Endothelial cell of umbilical vein (primary cell): ENCODE measurements around the gene AKT3. TPM values are rescaled to one million over a fixed set of nuclear protein-coding genes. Genes with fewer than 3 reads are reported as not detected.

Source experiments
- BruUV-seq: library from RNA; stranded (reverse); fragments of 400-500 nt; replicated peaks from 2 replicates; lab custom pipeline; 2021; lab: Mats Ljungman, UMichigan
- CTCF ChIA-PET: fragments of 300-600, 350-600 bp; sonication (Branson Sonifier 250); formaldehyde crosslinking; loops from one replicate; lab custom pipeline; 2021; ENCODE audit warnings: antibody characterized with exemption, inconsistent platforms; lab: Charles Lee
- POLR2A ChIA-PET: fragments of 300-600, 350-600 bp; sonication (Branson Sonifier 250); formaldehyde crosslinking; loops from one replicate; lab custom pipeline; 2021; ENCODE audit warnings: antibody characterized with exemption, inconsistent platforms; lab: Charles Lee
- DNase-seq: peaks from one replicate; pipeline ENCODE4 v3.0.0-alpha.2; 2011; ENCODE audit warnings: low read depth, low spot score
- FAIRE-seq: peaks from 2 replicates; lab custom pipeline; 2011; peaks lifted over from hg19 to GRCh38; lab: Jason Lieb, UNC
- H2AFZ ChIP-seq: 2 replicates; pipeline ENCODE4 v1.6.0; 2012; ENCODE audit warnings: low read depth, low read length, control low read depth, inconsistent platforms
- H3K27ac ChIP-seq: 2 replicates; pipeline ENCODE4 v1.5.1; 2011; ENCODE audit warnings: low read depth, mild to moderate bottlenecking, control low read depth, low read length, moderate library complexity; ENCODE audit not compliant: insufficient read depth
- H3K27me3 ChIP-seq, 2 experiments: 2 replicates each; pipeline versions ENCODE4 v1.6.0 to v1.6.1; 2011; ENCODE audit warnings: low read length in 2 of 2, mixed read lengths in 1 of 2; ENCODE audit not compliant: control insufficient read depth in 2 of 2, insufficient read depth in 2 of 2
- H3K36me3 ChIP-seq, 2 experiments: 2 replicates in 1 of 2; 3 replicates in 1 of 2; pipeline ENCODE4 v1.5.1; 2011; ENCODE audit warnings: low read length in 2 of 2, mild to moderate bottlenecking in 1 of 2, moderate library complexity in 1 of 2; ENCODE audit not compliant: control insufficient read depth in 2 of 2, insufficient read depth in 2 of 2; ENCODE audit errors: extremely low read depth in 1 of 2
- H3K4me1 ChIP-seq: 3 replicates; pipeline ENCODE4 v1.5.1; 2011; ENCODE audit warnings: mild to moderate bottlenecking, low read length; ENCODE audit not compliant: control insufficient read depth, insufficient read depth; ENCODE audit errors: extremely low read depth
- H3K4me2 ChIP-seq: 2 replicates; pipeline ENCODE4 v1.6.1; 2011; ENCODE audit warnings: low read length, control low read depth, mixed read lengths; ENCODE audit not compliant: insufficient read depth
- H3K4me3 ChIP-seq, 3 experiments: fragments of 200-600 bp in 1 of 3; sonication (generic), shearing (Covaris generic) in 1 of 3; replicated peaks in 1 of 3; 2 replicates each; pipeline ENCODE4 v1.5.1; 2011 to 2016; ENCODE audit warnings: control low read depth in 3 of 3, low read length in 3 of 3, mild to moderate bottlenecking in 2 of 3, inconsistent platforms in 1 of 3, low read depth in 1 of 3, moderate library complexity in 1 of 3; ENCODE audit not compliant: insufficient read depth in 1 of 3
- H3K79me2 ChIP-seq: 2 replicates; pipeline ENCODE4 v1.6.0; 2012; ENCODE audit warnings: low read length, inconsistent platforms; ENCODE audit not compliant: control insufficient read depth, insufficient read depth
- H3K9ac ChIP-seq: replicated peaks from 2 replicates; pipeline ENCODE3; 2011; ENCODE audit warnings: low read length, control low read depth; ENCODE audit not compliant: insufficient read depth; ENCODE audit errors: extremely low read depth
- H3K9me1 ChIP-seq: replicated peaks from 3 replicates; pipeline ENCODE4 v1.6.0; 2011; ENCODE audit warnings: mild to moderate bottlenecking, low read length; ENCODE audit not compliant: control insufficient read depth, insufficient read depth; ENCODE audit errors: extremely low read depth
- H3K9me3 ChIP-seq: replicated peaks from 2 replicates; pipeline ENCODE4 v1.5.1; 2012; ENCODE audit warnings: low read length, inconsistent platforms; ENCODE audit not compliant: control insufficient read depth, insufficient read depth
- H4K20me1 ChIP-seq: replicated peaks from 2 replicates; pipeline ENCODE3; 2011; ENCODE audit warnings: mild to moderate bottlenecking, low read length; ENCODE audit not compliant: control insufficient read depth, insufficient read depth; ENCODE audit errors: extremely low read depth
- EZH2 ChIP-seq: IDR thresholded peaks from 2 replicates; pipeline ENCODE4 v1.6.1; 2012; ENCODE audit warnings: borderline replicate concordance, low read depth, mild to moderate bottlenecking, moderate library complexity, low read length, inconsistent platforms; ENCODE audit not compliant: severe bottlenecking
- FOS ChIP-seq: IDR thresholded peaks from 2 replicates; pipeline ENCODE4 v1.6.1; 2011; ENCODE audit warnings: mild to moderate bottlenecking, low read length, moderate library complexity, borderline replicate concordance; ENCODE audit not compliant: insufficient read depth
- GATA2 ChIP-seq: IDR thresholded peaks from 2 replicates; pipeline ENCODE4 v1.7.0; 2011; ENCODE audit warnings: low read depth, mild to moderate bottlenecking, moderate library complexity, mixed read lengths, low read length; ENCODE audit not compliant: insufficient read length, insufficient read depth
- POLR2AphosphoS5 ChIP-seq: IDR thresholded peaks from 2 replicates; pipeline ENCODE4 v1.6.1; 2012; ENCODE audit warnings: low read depth, mild to moderate bottlenecking, control low read depth, low read length, moderate library complexity; ENCODE audit not compliant: insufficient read depth
- dilution Hi-C: fragments of 300-500 bp; cut with MboI; formaldehyde crosslinking; loops from one replicate; pipeline ENCODE4 v1.15.0; 2019; ENCODE audit warnings: low sequenced_read_pairs; ENCODE audit not compliant: extremely low pct_ligation_motif_present
- intact Hi-C: fragments of 100-400 bp; cut with micrococcal nuclease; formaldehyde crosslinking; loops from one replicate; pipeline ENCODE4 v1.10.0; 2022
- polyA plus RNA-seq, 4 experiments: library from polyadenylated mRNA; depleted of rRNA in 3 of 4; stranded (reverse) in 3 of 4; unstranded in 1 of 4; fragments of >200 nt; gene quantifications; 2 replicates each; pipeline versions ENCODE4 v1.2.1 to v1.2.3, GENCODE V29; 2011 to 2012; ENCODE audit warnings: missing spikeins in 1 of 4
- total RNA-seq: library from RNA; stranded (reverse); gene quantifications from 2 replicates; pipeline ENCODE4 v1.2.3, GENCODE V29; 2021

The AKT3 gene
- total and polyA plus RNA-seq, 2 donors (not counting 3 experiments of a cell fraction or from before 2014, with no cell fraction given) = 20.6 to 97.1 TPM

- POLR2A ChIA-PET = no interaction called here
- no peaks in the 10 kb centered on the region for H3K36me3 ChIP-seq
Measured at GRCh38 chr1:243483071-243483771, 366.8 kb downstream of the AKT3 start.

GRCh38 chr1:243482141-243483022 lies 367.7 kb downstream of the AKT3 start:
- Histone ChIP-seq H3K4me1 (peaks cover 2% of the 10 kb centered on the region), H3K4me3 (peak overlapping the region in 1 of 3 experiments; percentile 8), H2AFZ (no peak overlapping the region), H3K9me3 (no peaks in the 10 kb centered on the region), H3K79me2 (no peaks in the 10 kb centered on the region), H3K4me2 (peak overlapping the region; percentile 20), H3K36me3 (no peaks in the 10 kb centered on the region), H3K27ac (no peak overlapping the region), H4K20me1 (no peaks in the 10 kb centered on the region), H3K9ac (no peak overlapping the region), H3K27me3 (no peaks in the 10 kb centered on the region), H3K9me1 (no peaks in the 10 kb centered on the region)
- FAIRE-seq = peak; percentile 12
- ChIA-PET CTCF (interaction anchor here (0.8 to 0.9 kb wide), 2 partner anchors 139 to 817 kb away, joined by 3 read pairs; no protein-coding TSS in a partner anchor), POLR2A (no interaction called here)
- dilution Hi-C loops (no loop called here), intact Hi-C loops (loop anchor here (1.0 to 2.0 kb wide), 2 partner anchors 266 to 464 kb away; no protein-coding TSS in a partner anchor)
- no peak for DNase-seq
- TF ChIP-seq EZH2 = peak; percentile 53
- TF ChIP-seq FOS = no peak
- no TSS peak for BruUV-seq

More at GRCh38 chr1:243483071-243483771, 366.8 kb downstream of the AKT3 start:
- H3K27ac ChIP-seq = no peak overlapping the region
- no peak overlapping the region for H3K9ac ChIP-seq
- no peak for FAIRE-seq
- H3K4me3 ChIP-seq = peak overlapping the region in 2 of 3 experiments; percentile 8 to 23
- CTCF ChIA-PET = interaction anchor here (0.6 kb wide), 1 partner anchor 9 kb away, joined by 3 read pairs; no protein-coding TSS in a partner anchor
- no peaks in the 10 kb centered on the region for H3K79me2 ChIP-seq
- no peaks in the 10 kb centered on the region for H4K20me1 ChIP-seq
- intact Hi-C loops (loop anchor here (1.0 to 2.0 kb wide), 2 partner anchors 265 to 464 kb away; no protein-coding TSS in a partner anchor), dilution Hi-C loops (no loop called here)
- no peaks in the 10 kb centered on the region for H3K9me3 ChIP-seq
- H3K4me1 ChIP-seq = peaks cover 2% of the 10 kb centered on the region
- DNase-seq = no peak
- H3K27me3 ChIP-seq = no peaks in the 10 kb centered on the region
- no peak for TF ChIP-seq EZH2
- TF ChIP-seq GATA2 = no peak
- TF ChIP-seq POLR2AphosphoS5 = peak; percentile 23
- H3K4me2 ChIP-seq = peak overlapping the region; percentile 20
- no peaks in the 10 kb centered on the region for H3K9me1 ChIP-seq
- H2AFZ ChIP-seq = peak overlapping the region; percentile 20
- BruUV-seq = no TSS peak
